NCI-H1930 (cell line): Measurements from ENCODE around the gene PRDM15.

Experiments used
- DNase-seq, 2 experiments: peaks; one replicate each; lab custom pipeline; 2025; lab: John Stamatoyannopoulos, UW

Gene PRDM15

DNA sequence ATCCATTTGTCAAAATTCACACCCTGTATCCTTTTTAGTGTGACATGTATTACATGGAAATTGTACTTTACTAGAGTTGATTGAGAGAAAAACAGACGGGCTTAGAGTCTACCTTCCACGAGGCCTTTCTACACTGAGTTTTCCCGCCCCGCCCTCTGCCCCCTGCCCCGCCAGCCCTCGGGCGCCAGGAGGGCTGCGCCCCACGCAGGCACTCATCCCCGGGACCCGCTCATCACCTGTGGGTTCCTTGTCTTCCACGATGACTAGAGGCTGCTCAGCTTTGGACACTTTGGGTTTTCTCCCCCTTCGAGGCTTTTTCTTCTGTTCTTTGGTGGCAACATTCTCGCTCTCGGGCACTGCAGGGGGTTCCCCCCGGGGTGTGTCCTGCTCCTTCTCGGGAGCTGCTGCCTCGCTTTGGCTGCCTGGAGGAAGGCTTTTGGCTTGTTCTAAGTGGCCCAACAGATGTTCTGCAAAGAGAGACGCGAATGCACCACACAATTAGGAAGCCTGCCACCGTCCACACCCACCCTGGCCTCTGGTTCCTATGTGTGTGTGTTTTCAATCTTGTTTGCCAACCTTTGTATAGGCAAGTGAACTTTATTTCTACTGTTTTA, 39.6 kb downstream of the PRDM15 start:
- DNase-seq = no peak

DNA sequence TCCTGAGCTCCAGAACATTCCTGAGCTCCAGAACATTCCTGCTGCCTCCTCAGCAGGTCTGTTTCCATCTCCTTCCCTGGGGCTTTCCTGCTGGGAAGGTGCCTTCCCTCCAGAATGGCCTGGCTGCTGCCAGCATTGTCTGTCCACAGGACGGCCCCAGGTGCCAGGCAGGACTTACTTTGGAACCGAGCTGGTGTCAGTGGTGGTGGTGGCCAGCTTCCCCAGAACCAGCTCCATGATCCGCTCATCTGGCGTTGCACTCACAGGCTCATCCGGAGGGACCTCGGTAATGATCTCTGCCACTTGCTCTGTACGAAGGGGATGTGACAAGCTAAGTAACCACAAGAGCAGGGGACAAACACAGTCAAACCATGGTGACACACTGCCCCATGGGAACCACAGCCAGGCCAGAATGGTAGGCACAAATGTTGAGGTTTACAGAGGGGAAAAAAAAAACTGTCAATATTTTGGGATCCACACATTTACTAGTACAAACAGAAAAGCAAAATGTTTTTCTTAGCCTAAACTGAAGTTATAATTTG, 41.3 kb downstream of the PRDM15 start:
- no peak for DNase-seq

DNA sequence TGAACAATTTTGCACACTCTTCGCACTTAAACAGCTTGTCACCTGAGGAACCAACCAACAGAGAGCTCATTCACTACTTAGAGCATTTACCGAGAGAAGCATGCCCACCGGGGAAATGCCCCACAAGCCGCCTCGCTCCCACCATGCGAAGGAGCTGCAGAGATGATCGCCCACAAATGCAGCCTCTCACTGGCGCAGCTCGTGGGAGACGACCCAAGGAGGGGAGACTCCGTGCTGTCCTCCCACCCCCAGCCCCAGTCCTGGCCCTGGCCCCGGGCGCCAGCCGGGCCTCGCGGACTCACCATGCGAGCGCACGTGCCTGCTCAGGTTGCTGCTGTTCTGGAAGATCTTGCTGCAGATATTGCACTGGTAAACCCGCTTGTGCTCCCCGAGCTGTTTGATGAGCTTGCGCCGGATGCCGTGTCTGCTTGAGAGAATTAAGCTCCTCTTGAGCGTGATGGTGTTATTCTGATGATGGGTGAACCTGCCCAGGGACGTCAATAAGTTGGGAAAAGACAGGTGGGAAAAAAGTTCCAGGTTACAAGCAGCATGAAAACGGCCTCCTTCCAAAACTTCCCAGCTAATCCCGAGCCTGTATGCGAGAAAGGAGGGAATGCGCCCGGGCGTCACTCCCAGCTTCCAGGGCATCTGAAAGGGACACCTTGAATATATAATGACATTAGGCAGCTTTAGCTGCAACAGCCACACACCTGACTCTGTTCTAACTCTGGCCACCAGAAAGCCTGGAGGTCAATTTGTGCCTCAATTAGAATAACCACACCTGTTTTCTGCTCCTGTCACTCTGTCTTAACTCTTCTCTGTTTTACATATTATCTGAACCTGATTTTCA, 42.8 kb downstream of the PRDM15 start:
- DNase-seq = no peak

DNA sequence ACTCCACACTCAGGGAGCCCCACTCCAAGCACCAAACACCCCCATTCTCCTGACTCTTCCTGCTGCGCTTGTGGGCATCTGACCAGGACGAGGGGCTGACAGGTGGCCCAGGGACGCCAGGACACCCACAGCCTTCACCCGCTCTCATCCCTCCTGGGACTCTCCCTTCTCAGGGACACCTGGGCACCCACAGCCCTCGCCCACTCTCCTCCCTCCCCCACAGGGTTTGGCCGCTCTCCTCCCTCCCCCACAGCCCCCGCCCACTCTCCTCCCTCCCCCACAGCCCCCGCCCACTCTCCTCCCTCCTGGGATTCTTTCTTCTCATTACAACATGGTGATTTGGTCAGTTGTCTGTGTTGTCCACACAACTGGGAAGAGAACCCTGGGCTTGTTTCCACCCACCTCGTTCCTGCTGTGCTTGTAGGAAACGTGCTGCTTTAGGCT, 43.4 kb downstream of the PRDM15 start:
- no peak for DNase-seq

DNA sequence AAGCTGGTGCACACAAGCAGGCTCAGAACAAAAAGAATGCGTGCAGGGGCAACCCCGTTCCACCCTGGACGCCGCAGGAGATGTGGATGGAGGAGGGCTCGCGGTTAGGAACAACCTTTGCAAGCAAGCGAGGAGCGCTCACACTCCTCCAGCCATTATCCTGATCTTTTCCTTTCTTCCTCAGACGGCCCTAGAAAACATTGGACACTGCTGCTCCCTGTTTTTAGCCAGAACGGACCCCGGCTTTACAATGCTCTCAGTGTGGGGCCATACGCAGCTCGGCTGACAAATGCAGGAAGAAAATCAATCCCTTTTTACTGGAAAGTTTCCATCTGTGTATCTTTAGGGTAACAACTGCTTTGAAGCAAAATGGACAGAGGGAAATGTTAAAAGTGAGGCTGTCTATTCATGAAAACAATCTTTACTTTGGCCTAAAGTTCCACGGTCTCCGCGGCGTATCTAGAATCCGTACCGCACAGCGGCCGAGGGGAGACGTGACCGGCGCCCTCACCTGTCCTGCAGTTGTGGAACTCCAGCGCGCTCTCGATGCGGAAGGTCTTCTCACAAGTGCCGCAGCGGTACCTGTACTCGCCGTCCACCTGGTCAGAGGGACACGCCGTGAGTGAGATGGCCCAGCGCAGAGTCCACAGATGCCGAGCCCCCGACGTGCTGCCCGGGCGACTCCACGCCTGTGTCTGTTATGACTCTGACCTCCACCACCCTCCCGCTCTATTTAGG, 44.0 kb downstream of the PRDM15 start:
- no peak for DNase-seq

DNA sequence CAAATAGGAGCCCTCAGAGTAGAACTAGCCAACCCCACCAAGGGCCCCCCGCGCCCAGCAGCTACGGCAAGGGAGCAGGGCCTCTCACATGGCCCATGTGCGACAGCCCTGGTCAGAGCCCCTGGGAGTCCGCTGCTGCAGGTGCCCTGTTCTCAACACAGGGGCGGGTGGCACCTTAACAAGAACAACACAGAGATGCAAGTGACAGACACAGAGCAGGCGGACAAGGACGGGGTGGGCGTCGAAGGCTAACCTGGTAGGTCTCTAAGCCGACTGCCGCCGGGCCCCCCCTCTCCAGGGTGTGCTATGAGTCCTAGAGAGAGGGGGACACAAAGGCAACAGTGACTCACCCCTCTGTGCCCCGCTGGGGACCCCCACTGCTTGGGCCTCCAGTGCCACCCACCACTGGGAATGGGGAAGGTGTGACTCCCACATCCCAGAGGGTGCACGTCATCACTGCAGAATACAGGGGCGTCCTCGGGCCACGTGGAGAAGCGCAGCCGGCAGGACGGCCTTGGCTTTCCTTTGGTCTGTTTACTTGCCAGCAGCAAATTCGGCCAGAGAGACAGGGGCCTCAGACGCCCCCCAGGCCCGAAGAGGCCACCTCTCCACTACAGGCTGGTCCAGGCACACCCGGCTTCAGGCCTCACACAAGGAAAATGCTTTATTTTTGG, 44.8 kb downstream of the PRDM15 start:
- DNase-seq = no peak

DNA sequence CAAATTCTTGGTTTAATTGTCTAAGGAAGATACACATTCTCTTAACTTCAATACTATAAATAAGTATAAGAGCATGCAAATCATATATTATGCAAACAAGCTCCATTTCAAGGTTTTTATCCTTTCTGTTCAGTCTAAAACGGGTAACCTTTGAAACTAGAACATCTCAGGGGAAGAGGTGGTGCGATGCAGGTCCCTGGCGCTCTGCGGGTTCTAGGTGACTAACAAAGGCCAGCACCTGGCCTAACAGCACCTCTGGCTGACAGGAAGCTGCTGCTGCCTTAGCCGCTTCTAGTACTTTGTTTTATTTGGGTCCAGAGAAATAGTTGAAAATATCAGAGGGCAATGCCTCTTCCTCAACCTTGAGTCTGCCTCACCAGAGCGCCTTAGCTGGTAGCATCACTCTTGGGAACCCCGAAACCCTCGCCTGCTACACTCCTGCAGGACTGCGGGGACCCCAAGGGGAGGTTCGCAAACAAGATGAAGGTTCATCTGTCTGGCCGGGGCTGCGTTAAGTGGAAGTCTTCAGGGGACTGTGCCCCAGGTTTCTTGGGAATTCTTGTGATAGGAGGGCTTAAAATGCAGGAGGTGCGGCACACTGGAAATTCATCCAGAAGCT, 45.5 kb downstream of the PRDM15 start:
- no peak for DNase-seq

DNA sequence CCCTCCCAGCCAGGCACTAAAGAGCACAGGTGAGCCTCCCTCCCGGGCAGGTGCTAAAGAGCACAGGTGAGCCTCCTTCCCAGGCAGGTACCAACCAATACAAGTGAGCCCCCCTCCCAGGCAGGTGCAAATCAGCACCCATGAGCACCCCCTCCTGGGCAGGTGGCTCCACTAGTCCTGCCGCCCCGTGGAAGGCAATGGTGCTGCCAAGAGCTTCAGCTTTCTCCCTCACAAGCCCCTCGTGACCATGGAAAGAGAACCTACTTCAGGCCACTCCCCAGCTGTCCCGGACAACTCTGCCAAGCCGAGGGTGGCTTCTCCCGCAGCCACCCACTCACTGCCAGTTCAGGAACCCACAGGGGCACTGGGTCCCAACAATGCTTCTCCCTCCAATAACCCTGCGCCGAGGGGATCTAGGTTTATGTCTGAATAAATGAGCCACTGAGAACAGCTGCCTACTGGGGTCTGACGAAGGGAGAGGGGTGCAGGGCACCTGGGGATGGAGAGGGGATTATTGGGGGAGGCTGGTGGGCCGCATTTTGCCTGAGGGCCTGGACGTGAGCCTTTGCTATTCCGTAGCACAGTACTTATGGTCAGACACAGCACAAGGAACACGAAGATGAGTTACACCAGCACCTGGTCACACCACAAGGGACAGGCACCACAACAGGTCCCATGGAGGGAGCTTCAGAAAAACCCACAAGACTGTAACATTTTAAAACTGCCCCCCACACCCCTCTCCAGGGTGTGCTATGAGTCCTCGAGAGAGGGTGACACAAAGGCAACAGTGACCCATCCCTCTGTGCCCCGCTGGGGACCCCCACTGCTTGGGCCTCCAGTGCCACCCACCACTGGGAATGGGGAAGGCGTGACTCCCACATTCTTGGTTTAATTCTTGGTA, 46.3 kb downstream of the PRDM15 start:
- DNase-seq = no peak

DNA sequence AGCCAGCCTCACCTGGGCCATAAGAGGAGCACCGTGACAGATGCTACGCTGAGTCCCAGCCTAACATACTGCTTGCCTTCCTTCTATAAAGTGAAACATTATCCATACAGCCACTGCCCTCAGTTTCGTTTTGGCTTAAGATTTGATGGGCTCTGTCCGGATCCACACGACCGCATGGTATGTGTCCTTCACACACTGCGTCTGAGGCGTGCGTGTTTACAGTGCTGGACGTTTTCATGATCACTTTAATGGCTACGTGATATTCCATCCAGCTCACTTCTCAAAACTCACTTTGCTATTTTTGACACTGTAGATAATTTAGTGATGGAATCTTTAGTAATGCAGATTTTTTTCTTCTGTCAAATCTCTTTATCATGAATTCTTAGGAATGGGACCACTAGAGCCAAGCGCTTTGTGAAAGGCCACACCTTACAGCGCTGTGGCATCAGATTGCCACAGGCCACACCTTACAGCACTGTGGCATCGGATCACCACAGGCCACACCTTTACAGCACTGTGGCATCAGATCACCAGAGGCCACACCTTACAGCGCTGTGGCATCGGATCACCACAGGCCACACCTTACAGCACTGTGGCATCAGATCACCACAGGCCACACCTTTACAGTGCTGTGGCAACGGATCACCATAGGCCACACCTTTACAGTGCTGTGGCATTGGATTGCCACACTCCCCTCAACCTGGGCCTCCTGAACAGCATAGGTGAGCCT, 47.1 kb downstream of the PRDM15 start:
- no peak for DNase-seq

DNA sequence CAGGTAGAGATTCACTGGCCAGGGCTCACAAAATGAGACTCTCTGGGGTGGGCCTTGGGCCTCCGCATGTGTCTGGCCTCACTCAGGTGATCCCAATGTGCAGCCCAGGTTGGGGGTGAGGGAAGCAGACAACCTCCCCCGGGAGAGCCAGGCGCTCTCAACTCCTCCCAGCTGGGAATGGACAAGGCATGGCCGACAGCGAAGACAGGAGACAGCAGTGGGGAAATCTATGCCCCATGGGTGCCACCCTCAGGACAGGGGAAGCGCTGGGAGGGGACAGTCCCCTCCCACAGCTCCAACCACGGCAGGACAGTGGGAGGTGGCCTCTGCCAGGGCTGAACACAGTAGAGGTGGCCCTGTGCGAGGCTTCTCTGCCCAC, 47.7 kb downstream of the PRDM15 start:
- no peak for DNase-seq

DNA sequence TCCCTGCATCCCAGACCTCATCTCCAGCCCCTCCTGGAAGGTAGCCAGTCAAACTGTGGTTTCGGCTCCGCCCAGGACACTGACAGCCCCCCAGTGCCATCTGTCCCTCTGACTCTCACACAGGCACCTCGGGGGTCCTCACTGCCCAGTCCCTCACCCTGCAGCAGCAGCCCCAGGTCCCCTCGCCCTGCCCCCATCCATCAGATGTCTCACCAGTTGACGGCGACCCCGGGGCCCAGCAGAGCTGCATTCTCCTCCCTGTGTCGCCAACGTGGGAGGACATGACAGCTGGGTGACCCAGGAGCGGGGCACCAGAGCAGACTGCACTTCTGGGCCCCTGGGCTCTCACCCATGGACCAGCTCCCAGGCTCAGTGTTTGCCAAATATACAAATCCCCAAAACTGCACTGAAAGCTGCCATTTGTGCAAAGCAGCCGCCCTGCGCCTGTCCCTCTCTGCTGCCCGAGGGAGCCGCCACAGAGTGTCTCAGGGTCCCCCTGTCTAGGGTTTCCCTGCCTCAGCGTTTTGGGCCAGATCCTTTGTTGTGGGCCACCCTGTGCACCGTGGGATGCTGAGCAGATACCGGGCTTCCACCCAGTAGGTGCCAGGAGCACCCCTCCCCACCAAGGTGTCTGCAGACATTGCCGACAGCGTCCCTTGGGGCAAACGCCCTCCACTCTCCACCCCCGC, 48.2 kb downstream of the PRDM15 start:
- DNase-seq = no peak

DNA sequence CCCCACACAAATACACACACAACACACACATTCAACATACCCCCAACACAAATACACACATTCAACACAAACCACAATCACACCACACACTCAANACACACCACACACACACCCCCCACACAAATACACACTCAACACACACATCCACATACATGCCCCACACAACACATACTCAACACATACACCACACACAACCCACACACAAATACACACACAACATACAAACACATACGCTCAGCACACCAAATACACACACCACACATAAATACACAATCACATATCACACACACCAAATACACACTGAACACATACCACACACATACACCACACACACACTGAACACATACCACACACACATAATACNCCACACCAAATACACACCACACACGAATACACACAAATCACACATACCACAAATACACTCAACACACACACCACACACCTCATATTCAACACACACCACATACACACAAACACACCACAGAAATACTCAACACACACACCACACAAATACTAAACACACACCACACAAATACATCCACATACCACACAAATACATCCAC, 48.9 kb downstream of the PRDM15 start:
- no peak for DNase-seq

DNA sequence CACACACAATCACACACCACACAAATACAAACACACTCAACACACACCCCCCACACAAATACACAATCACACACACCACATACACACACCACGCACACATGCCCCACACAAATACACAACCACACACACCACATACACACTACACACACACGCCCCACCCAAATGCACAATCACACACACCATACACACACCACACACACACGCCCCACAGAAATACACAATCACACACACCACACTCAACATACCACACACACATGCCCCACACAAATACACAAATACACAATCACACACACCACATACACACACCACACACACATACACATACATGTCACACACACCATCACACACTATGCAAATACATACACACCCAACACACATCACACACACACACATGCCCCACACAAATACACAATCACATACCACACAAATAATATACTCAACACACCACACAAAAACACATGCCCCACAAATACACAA, 50.2 kb downstream of the PRDM15 start:
- no peak for DNase-seq

DNA sequence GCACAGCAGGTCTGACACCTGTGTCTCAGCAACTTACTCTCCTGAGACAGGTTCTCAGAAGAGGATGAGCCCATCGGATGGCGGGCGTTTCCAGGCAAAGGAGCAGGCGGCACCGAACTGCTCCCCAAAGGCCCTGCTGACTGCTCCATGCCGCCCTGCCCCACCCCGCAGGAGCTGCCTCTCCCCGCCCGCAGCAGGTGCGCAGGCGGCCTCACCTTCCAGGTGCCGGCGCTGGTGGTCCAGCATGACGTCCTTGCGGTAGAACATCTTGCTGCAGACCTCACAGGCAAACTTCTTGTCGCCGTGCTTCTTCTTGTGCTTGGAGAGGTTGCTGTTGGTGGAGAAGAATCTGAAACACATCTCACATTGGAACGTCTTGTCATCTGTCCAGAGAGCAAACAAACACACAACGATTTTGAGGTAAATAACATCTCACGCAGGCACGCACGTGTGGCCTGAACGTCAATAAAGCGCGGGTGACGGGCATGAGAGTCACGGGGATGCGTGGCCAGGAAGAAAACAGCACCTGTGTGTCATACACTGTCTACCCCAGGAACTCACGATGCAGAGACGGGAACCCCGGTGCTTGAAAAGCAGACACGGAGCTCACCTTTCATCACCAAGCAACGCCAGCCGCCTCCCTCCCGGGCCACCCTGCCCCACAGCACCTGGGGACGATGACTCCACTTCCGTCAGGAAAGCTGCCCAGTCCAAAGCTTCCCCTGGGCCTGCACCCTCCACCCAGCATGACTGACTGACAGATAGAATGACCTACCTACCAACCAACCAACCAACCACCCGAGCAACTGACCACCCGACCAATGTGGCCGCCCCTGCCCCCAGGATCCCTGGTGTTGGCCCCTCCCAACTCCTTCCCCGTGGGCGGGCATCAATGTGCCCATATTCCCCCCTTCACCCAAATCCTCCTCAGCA, 50.9 kb downstream of the PRDM15 start:
- DNase-seq = peak in 1 of 2 experiments; percentile 2

DNA sequence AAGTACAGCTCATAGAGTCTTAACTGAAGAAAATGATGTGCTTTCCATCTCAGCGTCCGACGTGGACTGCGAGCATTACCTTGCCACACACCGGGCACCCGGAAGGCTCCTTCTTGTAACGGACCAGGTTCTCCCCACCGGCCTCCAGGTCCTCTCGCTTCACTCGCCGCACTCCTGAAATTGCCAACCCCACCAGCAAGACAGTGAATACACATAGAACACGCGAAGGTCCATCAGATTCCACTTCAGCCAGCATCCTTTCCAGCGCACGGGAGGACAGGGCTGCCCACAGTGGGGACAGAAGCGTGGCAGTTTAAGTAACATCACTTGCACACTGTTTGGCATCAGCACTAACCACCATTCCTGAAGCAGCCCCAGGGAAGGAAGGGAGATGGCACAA, 53.3 kb downstream of the PRDM15 start:
- DNase-seq = no peak

DNA sequence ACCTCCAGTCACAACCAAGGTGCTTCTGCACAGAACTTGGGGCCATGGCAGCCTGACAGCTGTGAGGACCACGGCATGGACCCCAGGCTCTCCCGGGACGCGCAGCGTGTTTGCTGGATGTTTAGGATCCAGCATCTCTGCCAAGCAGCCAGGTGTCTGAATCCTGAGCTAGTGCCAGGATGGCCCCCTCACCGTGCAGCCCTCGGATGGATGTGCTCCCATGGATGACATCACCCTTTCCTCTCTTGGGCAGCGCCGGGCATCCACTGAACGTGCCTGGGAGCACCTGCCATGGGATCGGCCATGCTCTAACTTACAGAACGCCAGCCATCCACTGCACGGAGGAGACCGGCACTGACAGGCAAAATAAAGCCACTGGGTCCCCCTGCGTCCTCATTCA, 53.9 kb downstream of the PRDM15 start:
- DNase-seq = no peak

DNA sequence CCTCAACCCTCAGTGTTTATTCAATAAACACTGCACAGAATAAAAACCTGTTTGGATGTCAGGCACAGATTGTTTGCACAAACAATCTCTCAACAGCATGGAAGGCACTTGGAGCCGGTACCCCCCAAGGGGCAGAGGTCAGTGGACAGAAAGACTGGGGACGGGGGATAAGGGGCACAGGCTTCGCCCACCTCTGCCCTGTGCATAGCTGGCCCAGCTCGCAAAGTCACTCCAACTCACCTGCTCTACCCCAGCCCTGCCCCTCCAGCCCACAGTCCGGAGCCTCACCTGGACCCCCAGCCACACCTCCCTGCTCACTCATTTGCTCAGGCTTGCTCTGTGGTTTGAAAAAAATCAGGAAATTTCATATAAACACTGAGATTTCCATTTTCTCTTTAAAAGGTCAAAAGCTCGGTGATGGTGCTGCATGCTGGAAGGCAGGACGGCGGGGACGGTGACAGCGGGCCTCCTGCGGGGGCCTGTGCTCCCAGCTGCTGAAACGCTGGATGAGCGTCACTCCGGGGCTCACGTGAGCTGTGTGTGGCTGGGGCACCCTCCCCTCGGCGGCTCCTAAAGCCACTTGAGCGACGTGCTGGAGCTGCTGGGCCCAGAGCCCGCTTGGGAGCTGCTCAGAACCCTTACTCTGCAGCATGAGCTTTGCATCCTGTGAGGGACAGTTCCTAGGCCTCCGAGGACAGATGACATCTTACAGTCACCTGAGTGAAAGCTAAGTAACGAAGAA, 54.5 kb downstream of the PRDM15 start:
- DNase-seq = no peak
